Endometrium (tissue), 2 donors: ENCODE data around the gene DNAJC1.
A peak's percentile ranks its signal among the peaks of the same experiment; 100 is the strongest.

ENCODE experiments used
- FAIRE-seq: peaks from 2 replicates; lab custom pipeline; 2012; peaks lifted over from hg19 to GRCh38; lab: Jason Lieb, UNC
- donor health status: control.
- donor health status: control.

DNAJC1 gene

GRCh38 chr10:22006379-22006884, 2.9 kb upstream of the DNAJC1 start:
- FAIRE-seq: no peak

GRCh38 chr10:22005763-22006162, 2.2 kb upstream of the DNAJC1 start:
- no peak for FAIRE-seq

- FAIRE-seq: no peak
Measured at GRCh38 chr10:22003964-22004281, 393 bp upstream of the DNAJC1 start.

- no peak for FAIRE-seq
Measured at GRCh38 chr10:22002591-22003176, 846 bp downstream of the DNAJC1 start.

GRCh38 chr10:21995557-21995956, 8.0 kb downstream of the DNAJC1 start:
- FAIRE-seq: no peak

GRCh38 chr10:21993360-21994001, 10.0 kb downstream of the DNAJC1 start:
- FAIRE-seq: no peak

- no peak for FAIRE-seq
Measured at GRCh38 chr10:21991785-21992184, 11.7 kb downstream of the DNAJC1 start.

- no peak for FAIRE-seq
Measured at GRCh38 chr10:21990449-21990848, 13.1 kb downstream of the DNAJC1 start.

- FAIRE-seq: no peak
Measured at GRCh38 chr10:21989453-21990154, 13.9 kb downstream of the DNAJC1 start.

GRCh38 chr10:21985541-21985940, 18.0 kb downstream of the DNAJC1 start:
- no peak for FAIRE-seq

- FAIRE-seq: no peak
Measured at GRCh38 chr10:21981118-21981517, 22.4 kb downstream of the DNAJC1 start.

- FAIRE-seq: peak; percentile 45
Measured at GRCh38 chr10:21980691-21981090, 22.8 kb downstream of the DNAJC1 start.

- FAIRE-seq: no peak
Measured at GRCh38 chr10:21978191-21978862, 25.2 kb downstream of the DNAJC1 start.

- no peak for FAIRE-seq
Measured at GRCh38 chr10:21976739-21977138, 26.8 kb downstream of the DNAJC1 start.

- no peak for FAIRE-seq
Measured at GRCh38 chr10:21976280-21976679, 27.2 kb downstream of the DNAJC1 start.

GRCh38 chr10:21975378-21975990, 28.0 kb downstream of the DNAJC1 start:
- no peak for FAIRE-seq

GRCh38 chr10:21972584-21972983, 30.9 kb downstream of the DNAJC1 start:
- no peak for FAIRE-seq

- FAIRE-seq: peak; percentile 18
Measured at GRCh38 chr10:21969326-21970287, 33.9 kb downstream of the DNAJC1 start.

GRCh38 chr10:21964983-21965665, 38.4 kb downstream of the DNAJC1 start:
- FAIRE-seq: no peak

- FAIRE-seq: no peak
Measured at GRCh38 chr10:21962358-21962757, 41.2 kb downstream of the DNAJC1 start.

GRCh38 chr10:21961847-21962246, 41.7 kb downstream of the DNAJC1 start:
- no peak for FAIRE-seq
